Osteoblast (primary cell): ENCODE data around the gene MAPKAPK3. TPM values are rescaled to one million over a fixed set of nuclear protein-coding genes. Genes with fewer than 3 reads are reported as not detected.

Experiments used
- DNase-seq: peaks from one replicate; pipeline ENCODE4 v3.0.0; 2011; ENCODE audit warnings: low spot score, mixed read lengths; ENCODE audit not compliant: insufficient read length; ENCODE audit errors: missing footprints
- H2AFZ ChIP-seq: 2 replicates; pipeline ENCODE4 v1.6.0; 2011; ENCODE audit warnings: mild to moderate bottlenecking, low read length
- H3K27ac ChIP-seq: 2 replicates; pipeline ENCODE4 v1.5.1; 2011; ENCODE audit warnings: mild to moderate bottlenecking, low read depth, low read length, moderate library complexity
- H3K27me3 ChIP-seq: 2 replicates; pipeline ENCODE4 v1.6.0; 2012; ENCODE audit warnings: mild to moderate bottlenecking, control low read depth, inconsistent platforms, low read length, moderate library complexity; ENCODE audit not compliant: insufficient read depth
- H3K36me3 ChIP-seq: 2 replicates; pipeline ENCODE4 v1.5.1; 2011; ENCODE audit warnings: mild to moderate bottlenecking, low read length, control low read depth, moderate library complexity; ENCODE audit not compliant: insufficient read depth
- H3K4me1 ChIP-seq: 2 replicates; pipeline ENCODE4 v1.5.1; 2011; ENCODE audit warnings: mild to moderate bottlenecking, low read length, control low read depth, moderate library complexity; ENCODE audit not compliant: insufficient read depth
- H3K4me2 ChIP-seq: 2 replicates; pipeline ENCODE4 v1.6.0; 2011; ENCODE audit warnings: mild to moderate bottlenecking, low read length; ENCODE audit not compliant: insufficient read depth
- H3K4me3 ChIP-seq: fragments of 200-600 bp; sonication (generic); 3 replicates; pipeline ENCODE4 v1.5.1; 2012; ENCODE audit warnings: mild to moderate bottlenecking, low read length, inconsistent platforms; ENCODE audit not compliant: insufficient read depth
- H3K79me2 ChIP-seq: 2 replicates; pipeline ENCODE4 v1.6.0; 2012; ENCODE audit warnings: mild to moderate bottlenecking, low read length, control low read depth, inconsistent platforms; ENCODE audit not compliant: insufficient read depth
- H3K9me3 ChIP-seq: 2 replicates; pipeline ENCODE4 v1.5.1; 2011; ENCODE audit warnings: low read depth, low read length, control low read depth
- H4K20me1 ChIP-seq: 2 replicates; pipeline ENCODE4 v1.6.0; 2012; ENCODE audit warnings: mild to moderate bottlenecking, low read length, control low read depth; ENCODE audit not compliant: insufficient read depth
- total RNA-seq: library from RNA; depleted of rRNA; stranded (reverse); fragments of >200 nt; gene quantifications from 2 replicates; pipeline ENCODE4 v1.2.3, GENCODE V29; 2012
- TF ChIP-seq, protein P1 (sequence below): IDR thresholded peaks from 2 replicates; pipeline ENCODE4 v1.5.1; 2011; ENCODE audit warnings: mild to moderate bottlenecking, low read depth, low read length, moderate library complexity; ENCODE audit errors: extremely low read depth

The MAPKAPK3 gene
- total RNA-seq, 1 donor = 56.5 TPM

DNA sequence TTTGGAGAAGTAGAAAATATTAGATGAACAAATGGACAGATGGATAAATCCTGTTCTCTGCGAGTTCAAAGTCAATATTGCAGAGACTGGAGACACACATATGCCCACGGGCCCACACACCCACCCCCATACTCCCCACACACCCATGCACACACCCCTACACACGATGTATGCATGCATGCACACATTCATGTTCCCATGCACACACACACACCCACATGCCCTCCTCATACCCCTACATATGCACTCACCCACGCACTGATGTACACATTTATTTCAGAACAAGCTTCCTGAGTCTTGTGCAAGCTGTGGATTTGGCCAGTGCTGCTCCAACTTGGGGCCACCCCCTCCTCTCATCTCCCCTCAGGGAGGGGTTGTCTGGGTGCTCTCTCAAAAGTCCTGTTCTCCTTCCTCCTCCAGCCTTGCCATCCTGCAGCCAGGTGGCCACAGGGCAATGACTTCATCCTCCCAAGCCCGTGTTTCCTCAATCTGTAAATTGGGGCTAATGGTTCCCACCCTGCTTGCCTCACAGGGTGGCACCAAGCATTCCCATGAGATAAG, 16.4 kb downstream of the MAPKAPK3 start:
- Histone ChIP-seq H3K4me2 (no peak overlapping the region), H3K36me3 (no peaks in the 10 kb centered on the region), H3K4me3 (no peak overlapping the region), H3K4me1 (peaks cover 31% of the 10 kb centered on the region), H3K9me3 (no peaks in the 10 kb centered on the region), H3K27me3 (no peaks in the 10 kb centered on the region), H4K20me1 (peaks cover 6% of the 10 kb centered on the region), H3K79me2 (peaks cover 92% of the 10 kb centered on the region), H2AFZ (no peak overlapping the region), H3K27ac (no peak overlapping the region)
- TF ChIP-seq, protein P1, sequence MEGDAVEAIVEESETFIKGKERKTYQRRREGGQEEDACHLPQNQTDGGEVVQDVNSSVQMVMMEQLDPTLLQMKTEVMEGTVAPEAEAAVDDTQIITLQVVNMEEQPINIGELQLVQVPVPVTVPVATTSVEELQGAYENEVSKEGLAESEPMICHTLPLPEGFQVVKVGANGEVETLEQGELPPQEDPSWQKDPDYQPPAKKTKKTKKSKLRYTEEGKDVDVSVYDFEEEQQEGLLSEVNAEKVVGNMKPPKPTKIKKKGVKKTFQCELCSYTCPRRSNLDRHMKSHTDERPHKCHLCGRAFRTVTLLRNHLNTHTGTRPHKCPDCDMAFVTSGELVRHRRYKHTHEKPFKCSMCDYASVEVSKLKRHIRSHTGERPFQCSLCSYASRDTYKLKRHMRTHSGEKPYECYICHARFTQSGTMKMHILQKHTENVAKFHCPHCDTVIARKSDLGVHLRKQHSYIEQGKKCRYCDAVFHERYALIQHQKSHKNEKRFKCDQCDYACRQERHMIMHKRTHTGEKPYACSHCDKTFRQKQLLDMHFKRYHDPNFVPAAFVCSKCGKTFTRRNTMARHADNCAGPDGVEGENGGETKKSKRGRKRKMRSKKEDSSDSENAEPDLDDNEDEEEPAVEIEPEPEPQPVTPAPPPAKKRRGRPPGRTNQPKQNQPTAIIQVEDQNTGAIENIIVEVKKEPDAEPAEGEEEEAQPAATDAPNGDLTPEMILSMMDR = no peak
- DNase-seq = peak; percentile 17

DNA sequence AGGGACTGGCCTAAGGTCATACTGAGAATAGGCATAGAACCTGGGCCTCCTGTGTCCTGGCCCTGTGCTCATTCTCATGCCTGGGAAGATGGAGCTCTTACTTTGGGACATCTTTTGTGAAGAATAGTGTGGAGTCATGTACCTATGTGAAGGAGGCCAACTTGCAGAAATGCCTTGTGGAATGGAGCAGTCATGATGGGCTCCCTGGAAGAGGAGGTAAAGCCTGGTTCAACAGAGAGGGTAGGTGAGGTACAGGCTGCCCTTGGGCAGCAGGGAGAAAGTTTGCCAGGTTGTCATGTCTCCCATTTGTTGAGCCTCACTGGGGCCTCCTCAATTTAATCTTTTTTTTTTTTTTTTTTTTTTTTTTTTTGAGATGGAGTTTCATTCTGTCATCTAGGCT, 18.1 kb downstream of the MAPKAPK3 start:
- H3K36me3 ChIP-seq = no peaks in the 10 kb centered on the region
- peaks cover 84% of the 10 kb centered on the region for H3K79me2 ChIP-seq
- H3K4me3 ChIP-seq = no peak overlapping the region
- H3K4me2 ChIP-seq = no peak overlapping the region
- no peak overlapping the region for H2AFZ ChIP-seq
- no peaks in the 10 kb centered on the region for H3K27me3 ChIP-seq
- H3K27ac ChIP-seq = no peak overlapping the region
- peak; percentile 21 for DNase-seq
- H3K9me3 ChIP-seq = no peaks in the 10 kb centered on the region
- H4K20me1 ChIP-seq = peaks cover 3% of the 10 kb centered on the region
- TF ChIP-seq, protein P1 = no peak
- peaks cover 45% of the 10 kb centered on the region for H3K4me1 ChIP-seq

DNA sequence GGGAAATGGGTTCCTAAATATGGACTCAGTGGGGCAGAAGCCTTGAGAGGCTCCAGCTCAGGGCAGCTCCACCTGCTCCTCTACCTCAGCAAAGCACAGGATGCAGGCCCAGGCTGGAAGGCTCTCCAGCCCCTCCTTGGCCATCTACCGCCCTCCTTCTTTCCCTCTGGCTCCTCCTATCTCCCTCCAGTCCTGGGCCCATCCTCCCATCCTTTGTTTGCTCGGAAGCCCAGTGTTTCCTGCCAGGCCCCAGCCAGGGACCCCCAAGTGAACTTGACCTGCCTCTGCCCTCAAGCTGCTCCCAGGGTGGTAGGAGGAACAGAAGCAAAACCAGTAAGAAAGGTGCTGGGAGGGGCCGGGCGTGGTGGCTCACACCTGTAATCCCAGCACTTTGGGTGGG, 20.1 kb downstream of the MAPKAPK3 start:
- Histone ChIP-seq H3K36me3 (peaks cover 10% of the 10 kb centered on the region), H3K9me3 (no peaks in the 10 kb centered on the region), H2AFZ (no peak overlapping the region), H4K20me1 (no peaks in the 10 kb centered on the region), H3K4me2 (no peak overlapping the region), H3K27ac (no peak overlapping the region), H3K79me2 (peaks cover 81% of the 10 kb centered on the region), H3K4me1 (peaks cover 41% of the 10 kb centered on the region), H3K4me3 (no peak overlapping the region), H3K27me3 (no peaks in the 10 kb centered on the region)
- DNase-seq = peak; percentile 54
- TF ChIP-seq, protein P1 = no peak

DNA sequence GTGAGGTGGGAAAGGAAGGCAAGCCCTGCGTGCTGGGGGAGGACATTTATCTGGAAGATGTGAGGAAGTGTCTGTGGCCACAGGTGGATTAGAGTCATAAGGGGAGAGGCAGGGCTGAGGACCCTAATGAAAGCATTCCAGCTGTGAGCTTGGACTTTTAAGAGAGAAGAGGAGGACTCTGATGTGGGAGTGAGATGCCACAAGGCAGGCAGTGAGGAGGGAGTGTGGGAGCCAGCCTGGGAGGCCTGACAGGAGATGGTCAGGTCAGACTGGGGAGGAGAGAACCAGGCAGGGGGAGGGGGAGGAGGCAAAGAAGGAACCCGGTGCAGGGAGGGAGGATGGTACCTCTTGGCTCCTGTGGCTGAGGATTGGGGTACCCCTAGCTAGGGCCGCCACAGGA, 21.0 kb downstream of the MAPKAPK3 start:
- peaks cover 35% of the 10 kb centered on the region for H3K4me1 ChIP-seq
- no peaks in the 10 kb centered on the region for H3K9me3 ChIP-seq
- H2AFZ ChIP-seq = no peak overlapping the region
- no peak overlapping the region for H3K4me2 ChIP-seq
- peak overlapping the region; percentile 65 for H3K27ac ChIP-seq
- H3K27me3 ChIP-seq = no peaks in the 10 kb centered on the region
- DNase-seq = no peak
- H3K36me3 ChIP-seq = peaks cover 17% of the 10 kb centered on the region
- H3K79me2 ChIP-seq = peaks cover 72% of the 10 kb centered on the region
- TF ChIP-seq, protein P1 = no peak
- H3K4me3 ChIP-seq = no peak overlapping the region
- H4K20me1 ChIP-seq = no peaks in the 10 kb centered on the region
